ENCODE measurements around the gene ARHGEF39. TPM values are rescaled to one million over a fixed set of nuclear protein-coding genes. Genes with fewer than 3 reads are reported as not detected.

The ARHGEF39 gene
- total and polyA plus RNA-seq, 2 experiments from 2014 or later = 1.8 to 2.1 TPM

DNA sequence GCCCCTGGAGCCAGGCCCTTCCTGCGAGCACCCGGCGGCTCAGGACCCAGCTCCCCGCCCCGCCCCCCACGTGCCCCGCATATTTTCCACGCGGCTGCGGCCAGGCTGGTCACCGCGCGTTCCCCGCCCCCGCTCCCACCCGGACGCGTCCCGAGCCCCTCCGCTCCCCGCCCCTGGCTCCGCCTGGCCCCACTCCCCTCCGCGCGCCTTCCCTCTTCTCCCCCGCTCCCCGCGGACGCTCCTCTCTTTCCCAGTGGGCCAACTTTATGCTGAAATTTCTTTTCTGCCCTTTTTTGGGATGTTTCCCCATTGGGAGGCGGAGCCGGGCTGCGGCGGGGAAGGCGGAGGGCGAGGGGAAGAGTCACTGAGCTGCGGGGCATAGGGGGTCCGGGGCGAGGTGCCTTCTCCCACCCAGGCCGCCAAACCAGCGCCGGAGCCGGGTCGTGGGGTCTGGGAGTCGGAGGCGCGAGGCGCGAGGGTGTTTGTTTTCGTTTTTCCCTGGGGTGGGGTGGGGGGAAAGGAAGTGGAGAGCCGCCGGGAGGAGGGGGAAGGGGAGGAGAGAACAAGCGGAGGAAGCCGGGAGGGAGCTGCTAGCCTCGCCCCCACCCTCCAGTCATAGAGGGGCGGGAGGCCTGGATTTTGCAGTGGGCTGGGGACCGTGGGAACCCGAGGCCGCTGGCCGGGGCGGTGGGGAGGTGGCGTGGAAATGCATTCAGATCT is 25.8 kb upstream of the ARHGEF39 start:
- Histone ChIP-seq H3F3A (ENCODE audit: insufficient read depth) (peaks cover 72% of the 10 kb centered on the region), H3K27ac (peak overlapping the region; percentile 89), H3K4me3 (peak overlapping the region; percentile 98), H3K4me2 (ENCODE audit: unreplicated experiment) (peak overlapping the region; percentile 89), H3K79me2 (ENCODE audit: insufficient read depth) (peaks cover 48% of the 10 kb centered on the region), H3K4me1 (ENCODE audit: insufficient read depth) (peaks cover 47% of the 10 kb centered on the region), H3K27me3 (replicated peaks; ENCODE audit: insufficient read depth) (no peaks in the 10 kb centered on the region), H2AFZ (peak overlapping the region; percentile 44), H3K9me2 (ENCODE audit: insufficient read depth) (no peaks in the 10 kb centered on the region), H3K36me3 (ENCODE audit: low read depth) (peaks cover 19% of the 10 kb centered on the region), H3K9me3 (ENCODE audit: low read depth) (no peaks in the 10 kb centered on the region), H3K9ac (peak overlapping the region; percentile 94), H4K20me1 (ENCODE audit: insufficient read depth) (peaks cover 25% of the 10 kb centered on the region)
- in situ Hi-C loops (cut with MboI) = no loop called here
- 1 to 2% methylated on average over 26 to 59 of the region's 61 CpGs for WGBS, 2 experiments (ENCODE audit: low coverage in 1 of 2, low lambda C conversion rate in 2 of 2, missing lambda C conversion rate in 2 of 2)
- no peak for TF ChIP-seq EZH2 (IDR thresholded peaks at IDR 0.05; ENCODE audit: insufficient read depth, poor library complexity, severe bottlenecking)
- TF ChIP-seq EZH2phosphoT487 (IDR thresholded peaks at IDR 0.05; ENCODE audit: insufficient read depth, low read depth) = no peak
- DNase-seq = peak; percentile 86

GRCh38 chr9:35690294-35690613 is 25.3 kb upstream of the ARHGEF39 start:
- Histone ChIP-seq H3K36me3 (ENCODE audit: low read depth) (peaks cover 22% of the 10 kb centered on the region), H3K9me2 (ENCODE audit: insufficient read depth) (no peaks in the 10 kb centered on the region), H3K4me3 (peak overlapping the region; percentile 98), H3K4me2 (ENCODE audit: unreplicated experiment) (peak overlapping the region; percentile 89), H3F3A (ENCODE audit: insufficient read depth) (peaks cover 73% of the 10 kb centered on the region), H3K27me3 (replicated peaks; ENCODE audit: insufficient read depth) (no peaks in the 10 kb centered on the region), H4K20me1 (ENCODE audit: insufficient read depth) (peaks cover 30% of the 10 kb centered on the region), H3K9ac (peak overlapping the region; percentile 94), H3K4me1 (ENCODE audit: insufficient read depth) (peaks cover 46% of the 10 kb centered on the region), H2AFZ (peak overlapping the region; percentile 15; the same call in 1 of the 2 replicates), H3K9me3 (ENCODE audit: low read depth) (no peaks in the 10 kb centered on the region), H3K27ac (peak overlapping the region; percentile 89), H3K79me2 (ENCODE audit: insufficient read depth) (peaks cover 53% of the 10 kb centered on the region)
- in situ Hi-C loops (cut with MboI) = no loop called here
- WGBS, 2 experiments (ENCODE audit: low coverage in 1 of 2, low lambda C conversion rate in 2 of 2, missing lambda C conversion rate in 2 of 2) = 0 to 1% methylated on average over 15 to 18 of the region's 21 CpGs
- peak; percentile 76 for DNase-seq
- TF ChIP-seq EZH2 (IDR thresholded peaks at IDR 0.05; ENCODE audit: insufficient read depth, poor library complexity, severe bottlenecking) = no peak
- TF ChIP-seq EZH2phosphoT487 (IDR thresholded peaks at IDR 0.05; ENCODE audit: insufficient read depth, low read depth) = no peak

GRCh38 chr9:35689542-35690293 is 24.7 kb upstream of the ARHGEF39 start, which contains the start of gene TPM2:
TSS of gene TPM2 (minus strand) at chr9:35689925. CDS start at chr9:35689817, 108 bp downstream.
- H3K79me2 ChIP-seq (ENCODE audit: insufficient read depth) = peaks cover 59% of the 10 kb centered on the region
- H4K20me1 ChIP-seq (ENCODE audit: insufficient read depth) = peaks cover 36% of the 10 kb centered on the region

More at GRCh38 chr9:35689542-35690293, 24.7 kb upstream of the ARHGEF39 start, which contains the start of gene TPM2:
- peaks cover 40% of the 10 kb centered on the region for H3K4me1 ChIP-seq (ENCODE audit: insufficient read depth)
- H2AFZ ChIP-seq = peak within 1 kb of the TSS; percentile 44
- peak within 1 kb of the TSS; percentile 98 for H3K4me3 ChIP-seq
- no peaks in the 10 kb centered on the region for H3K9me2 ChIP-seq (ENCODE audit: insufficient read depth)
- in situ Hi-C loops (cut with MboI) = no loop called here
- TF ChIP-seq EZH2 (IDR thresholded peaks at IDR 0.05; ENCODE audit: insufficient read depth, poor library complexity, severe bottlenecking) (no peak), EZH2phosphoT487 (IDR thresholded peaks at IDR 0.05; ENCODE audit: insufficient read depth, low read depth) (no peak)
- peak within 1 kb of the TSS; percentile 89 for H3K4me2 ChIP-seq (ENCODE audit: unreplicated experiment)
- H3K27me3 ChIP-seq (replicated peaks; ENCODE audit: insufficient read depth) = no peaks in the 10 kb centered on the region
- DNase-seq = peak; percentile 90
- H3F3A ChIP-seq (ENCODE audit: insufficient read depth) = peaks cover 73% of the 10 kb centered on the region
- no peaks in the 10 kb centered on the region for H3K9me3 ChIP-seq (ENCODE audit: low read depth)
- peak within 1 kb of the TSS; percentile 94 for H3K9ac ChIP-seq
- H3K36me3 ChIP-seq (ENCODE audit: low read depth) = peaks cover 22% of the 10 kb centered on the region
- WGBS, 2 experiments (ENCODE audit: low coverage in 1 of 2, low lambda C conversion rate in 2 of 2, missing lambda C conversion rate in 2 of 2) = 1 to 2% methylated on average over 29 to 44 of the region's 61 CpGs
- H3K27ac ChIP-seq = peak within 1 kb of the TSS; percentile 89
